Measurements from ENCODE around the gene ZNF724.
"Not testable (repeated sequence)": the region's sequence is repeated elsewhere in the genome, so short reads cannot be mapped to it uniquely, and the experiment has no call there.

Gene ZNF724

DNA sequence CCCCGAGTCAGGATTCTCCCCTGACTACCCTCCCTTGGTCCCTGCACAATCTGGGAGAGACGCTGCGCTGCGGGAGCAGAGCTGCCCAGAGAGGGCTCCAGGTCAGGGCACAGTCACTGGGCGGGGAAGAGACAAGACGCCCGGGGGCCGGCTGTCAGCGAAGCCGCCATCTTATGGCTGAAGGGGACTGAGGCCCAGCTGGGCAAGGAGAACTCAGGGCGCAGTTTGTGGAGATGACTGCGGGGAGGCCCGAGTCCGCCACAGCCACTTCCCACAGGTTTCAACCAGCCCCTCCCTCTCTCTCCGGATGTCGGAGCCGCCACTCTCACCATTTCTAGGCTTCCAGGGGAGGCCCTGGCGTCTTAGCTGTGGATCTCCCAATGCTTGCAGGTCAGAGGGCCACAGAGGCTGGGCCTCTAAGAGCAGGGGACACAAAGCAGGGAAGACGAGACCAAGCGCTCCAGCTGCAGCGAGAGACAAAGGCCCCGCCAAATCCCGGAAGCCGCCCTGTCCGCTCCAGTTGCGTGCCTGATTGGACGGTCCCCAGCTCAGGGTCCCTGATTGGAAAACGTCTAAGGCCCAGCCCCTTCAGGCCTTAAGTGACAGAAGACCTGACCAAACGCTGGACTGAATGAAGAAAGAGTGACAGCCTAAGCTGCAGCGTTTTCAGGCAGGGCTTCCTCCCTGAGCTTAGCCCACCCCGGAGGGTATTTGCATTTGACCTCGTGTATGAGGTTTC is at the start of gene ZNF724:
Gene ZNF724, minus strand, starts transcription at position 484 of the 739 bp plus-strand sequence. Its CDS starts 152 bp downstream, at position 332.
- peak; percentile 97 for DNase-seq

DNA sequence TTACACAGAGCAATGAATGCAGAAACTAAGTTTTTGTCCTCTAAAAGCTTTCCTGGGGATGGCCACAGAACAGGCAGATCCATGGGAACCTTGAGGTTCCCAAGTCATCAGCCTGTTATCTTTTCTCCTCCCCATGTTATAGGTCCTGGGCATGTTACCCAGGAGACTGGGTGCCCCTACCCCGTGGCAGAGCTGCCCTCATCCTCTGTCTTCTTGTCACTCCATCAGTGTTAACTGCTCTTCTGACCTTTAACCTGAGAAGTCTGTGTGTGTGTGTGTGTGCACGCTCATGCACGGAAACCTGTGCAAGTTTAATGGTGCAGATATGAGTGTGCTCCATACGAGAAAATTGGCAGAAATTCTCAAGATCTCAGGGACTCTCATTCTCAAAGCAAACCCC is 43.9 kb upstream of the ZNF724 start:
- DNase-seq, result no peak

DNA sequence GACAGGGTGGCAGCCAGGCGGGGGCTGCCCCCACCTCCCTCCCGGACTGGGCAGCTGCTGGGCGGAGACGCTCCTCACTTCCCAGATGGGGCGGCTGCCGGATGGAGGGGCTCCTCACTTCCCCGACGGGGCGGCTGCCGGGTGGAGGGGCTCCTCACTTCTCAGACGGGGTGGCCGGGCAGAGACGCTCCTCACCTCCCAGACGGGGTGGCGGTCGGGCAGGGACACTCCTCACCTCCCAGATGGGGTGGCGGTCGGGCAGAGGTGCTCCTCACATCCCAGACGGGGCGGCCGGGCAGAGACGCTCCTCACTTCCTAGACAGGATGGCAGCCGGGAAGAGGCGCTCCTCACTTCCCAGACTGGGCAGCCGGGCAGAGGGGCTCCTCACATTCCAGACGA is 39.8 kb upstream of the ZNF724 start:
- not testable (repeated sequence) for DNase-seq

DNA sequence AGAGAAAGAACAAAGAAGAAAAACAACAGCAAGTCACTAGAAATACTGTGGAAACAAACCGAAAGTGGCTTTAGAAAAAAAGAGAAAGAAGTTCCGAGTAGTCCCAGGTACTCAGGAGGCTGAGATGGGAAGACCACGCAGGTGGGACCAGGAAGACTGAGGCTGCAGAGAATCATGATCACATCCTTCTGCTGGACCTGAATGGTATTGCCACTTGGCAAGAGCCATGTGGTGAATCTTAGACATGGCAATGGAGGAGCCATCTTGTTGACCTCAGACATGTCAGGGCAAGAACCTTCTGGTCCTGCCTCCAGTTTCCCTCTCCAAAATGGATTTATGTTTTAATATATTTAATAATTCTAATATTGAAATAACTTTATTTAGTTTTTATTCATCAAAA is 37.4 kb upstream of the ZNF724 start:
- no peak for DNase-seq

DNA sequence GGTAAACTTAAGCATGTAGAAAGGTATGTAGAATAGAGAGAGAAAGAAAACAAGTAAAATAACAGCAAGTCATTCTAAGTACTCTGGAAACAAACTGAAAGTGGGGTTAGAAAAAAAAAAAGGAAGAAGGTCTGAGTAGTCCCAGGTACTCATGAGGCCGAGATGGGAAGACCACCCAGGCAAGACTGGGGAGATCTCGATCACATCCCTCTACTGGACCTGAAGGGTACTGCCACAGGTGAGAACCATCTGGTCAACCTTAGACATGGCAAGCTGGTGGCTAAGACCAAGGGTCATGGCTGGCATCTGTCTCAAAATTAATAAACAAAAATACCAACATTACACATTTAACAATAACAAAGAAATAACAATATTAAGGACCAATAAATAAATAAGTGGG is 36.3 kb upstream of the ZNF724 start:
- DNase-seq, result no peak

DNA sequence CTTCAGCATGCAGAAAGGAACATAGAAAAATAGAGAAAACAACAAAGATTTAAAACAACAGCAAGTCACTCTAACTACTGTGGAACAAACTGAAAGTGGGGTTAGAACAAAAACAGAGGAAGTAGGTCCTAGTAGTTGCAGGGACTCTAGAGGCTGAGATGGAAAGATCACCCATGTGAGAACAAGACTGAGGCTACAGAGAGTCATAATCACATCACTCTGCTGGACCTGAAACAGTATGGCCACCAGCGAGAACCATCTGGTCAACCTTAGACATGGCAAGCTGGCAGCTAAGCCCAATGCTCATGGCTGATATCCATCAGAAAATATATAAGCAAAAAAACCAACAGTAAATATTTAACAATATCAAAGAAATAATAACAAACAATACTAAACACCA is 35.8 kb upstream of the ZNF724 start:
- DNase-seq, result no peak

DNA sequence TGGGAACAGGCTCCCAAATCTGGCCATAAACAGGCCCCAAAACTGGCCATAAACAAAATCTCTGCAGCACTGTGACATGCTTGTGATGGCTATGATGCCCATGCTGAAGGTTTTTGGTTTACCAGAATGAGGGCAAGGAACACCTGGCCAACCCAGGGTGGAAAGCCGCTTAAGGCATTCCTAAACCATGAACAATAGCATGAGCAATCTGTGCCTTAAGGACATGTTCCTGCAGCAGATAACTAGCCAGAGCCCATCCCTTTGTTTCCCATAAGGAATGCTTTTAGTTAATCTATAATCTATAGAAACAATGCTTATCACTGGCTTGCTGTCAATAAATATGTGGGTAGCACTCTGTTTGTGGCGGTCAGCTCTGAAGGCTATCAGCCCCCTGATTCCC is 35.1 kb upstream of the ZNF724 start:
- DNase-seq, result not testable (repeated sequence)

DNA sequence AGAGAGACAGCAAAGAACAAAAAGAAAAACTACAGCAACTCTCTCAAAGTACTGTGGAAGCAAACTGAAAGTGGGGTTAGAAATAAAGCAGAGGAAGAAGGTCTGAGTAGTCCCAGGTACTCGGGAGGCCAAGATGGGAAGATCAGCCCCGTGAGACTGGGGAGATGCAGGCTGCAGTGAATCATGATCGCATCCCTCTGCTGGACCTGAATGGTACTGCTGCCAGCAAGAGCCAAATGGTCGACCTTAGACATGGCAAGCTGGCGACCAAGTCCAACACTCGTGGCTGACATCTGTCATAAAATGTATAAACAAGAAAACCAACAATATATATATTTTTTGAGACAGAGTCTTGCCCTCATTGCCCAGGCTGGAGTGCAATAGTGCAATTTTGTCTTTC is 33.7 kb upstream of the ZNF724 start:
- DNase-seq, result no peak

DNA sequence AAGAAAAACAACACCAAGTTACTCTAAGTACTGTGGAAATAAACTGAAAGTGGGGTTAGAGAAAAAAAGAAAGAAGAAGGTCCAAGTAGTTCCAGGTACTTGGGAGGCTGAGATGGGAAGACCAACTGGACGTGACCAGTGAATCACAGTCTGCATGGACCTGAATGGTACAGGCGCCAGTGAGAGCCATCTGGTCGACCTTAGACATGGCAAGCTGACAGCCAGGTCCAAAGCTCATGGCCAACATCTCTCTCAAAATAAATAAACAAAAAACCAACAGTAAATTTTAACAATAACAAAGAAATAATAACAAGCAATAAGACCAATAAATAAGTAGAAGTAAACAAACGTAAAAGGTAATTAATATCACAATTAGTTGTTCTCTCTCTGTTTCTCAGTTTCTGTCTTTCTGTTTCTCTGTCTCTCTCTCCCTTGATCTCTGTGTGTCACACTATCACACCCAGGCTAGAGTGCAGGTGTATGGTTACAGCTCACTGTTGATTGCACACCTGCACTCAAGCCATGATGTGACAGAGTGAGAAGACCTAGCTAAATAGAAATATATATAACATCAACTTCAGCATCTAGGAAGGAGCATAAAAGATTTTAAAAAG is 31.6 kb upstream of the ZNF724 start:
- DNase-seq, result no peak

DNA sequence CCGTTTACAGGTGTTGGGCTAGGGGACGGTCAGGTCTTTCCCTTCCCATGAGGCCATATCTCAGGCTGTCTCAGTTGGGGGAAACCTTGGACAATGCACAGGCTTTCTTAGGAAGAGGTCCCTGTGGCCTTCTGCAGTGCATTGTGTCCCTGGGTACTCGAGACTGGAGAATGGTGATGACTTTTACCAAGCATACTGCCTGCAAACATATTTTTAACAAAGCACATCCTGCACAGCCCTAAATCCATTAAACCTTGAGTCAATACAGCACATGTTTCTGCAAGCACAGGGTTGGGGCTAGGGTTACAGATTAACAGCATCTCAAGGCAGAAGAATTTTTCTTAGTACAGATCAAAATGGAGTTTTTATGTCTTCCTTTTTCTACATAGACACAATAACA is 27.9 kb upstream of the ZNF724 start:
- not testable (repeated sequence) for DNase-seq

DNA sequence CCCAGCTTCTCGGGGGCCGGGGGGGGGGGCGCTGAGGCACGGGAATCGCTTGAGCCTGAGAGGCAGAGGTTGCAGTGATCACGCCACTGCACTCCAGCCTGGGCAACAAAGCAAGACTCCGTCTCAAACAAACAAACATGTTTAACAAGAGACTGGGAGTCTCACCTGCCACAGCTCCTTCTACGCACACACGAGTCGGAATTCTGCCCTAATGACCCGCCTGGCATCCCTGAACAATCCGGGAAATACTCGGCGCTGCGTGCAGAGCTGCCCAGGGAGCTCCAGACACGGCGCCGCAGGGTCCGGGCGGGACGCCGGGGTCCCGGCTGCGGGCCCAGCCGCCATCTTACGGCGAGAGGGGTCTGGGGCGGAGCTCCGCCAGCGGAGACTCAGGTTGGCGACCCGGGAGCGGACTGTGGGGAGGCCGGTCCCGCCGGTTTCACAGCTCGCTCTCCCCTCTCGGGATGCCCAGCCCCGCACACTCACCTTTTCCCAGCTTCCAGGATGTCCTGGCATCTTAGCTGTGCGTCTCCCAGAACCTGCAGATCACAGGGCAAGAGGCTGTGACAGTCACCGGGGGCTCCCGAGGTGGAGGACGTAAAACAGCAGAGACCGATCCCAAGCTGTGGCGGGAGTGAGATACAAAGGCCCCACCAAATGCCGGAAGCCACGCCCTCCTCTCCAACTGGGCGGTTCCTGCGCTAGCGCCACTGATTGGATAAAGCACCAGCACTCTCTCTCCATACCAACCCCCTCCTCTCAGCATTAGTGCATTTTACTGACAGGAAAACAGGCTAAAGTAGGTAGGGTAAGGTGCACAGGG is 23.6 kb upstream of the ZNF724 start:
- peak; percentile 84 for DNase-seq

DNA sequence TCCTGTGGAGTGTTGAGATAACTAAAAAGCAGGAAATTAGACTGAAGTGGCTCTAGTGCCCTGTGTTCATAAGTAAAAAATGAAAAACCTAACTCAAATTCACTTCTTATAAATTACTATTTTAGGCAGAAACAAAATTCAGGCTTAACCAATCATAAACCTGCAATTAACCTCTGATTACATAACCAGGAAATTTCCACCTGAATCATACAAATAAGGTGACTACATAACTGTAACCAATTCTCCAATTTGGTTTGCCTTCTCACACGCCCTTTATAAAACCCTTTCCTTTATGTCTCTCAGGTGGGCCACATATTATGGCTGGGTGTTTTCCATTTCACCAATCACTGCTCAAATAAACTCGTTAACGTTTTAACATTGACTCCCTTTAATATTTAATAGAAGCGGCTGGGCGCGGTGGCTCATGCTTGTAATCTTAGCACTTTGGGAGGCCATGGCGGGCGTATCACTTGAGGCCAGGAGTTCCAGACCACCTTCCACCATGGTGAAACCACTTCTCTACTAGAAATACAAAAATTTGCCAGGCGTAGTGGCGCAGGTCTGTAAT is 22.9 kb upstream of the ZNF724 start:
- no peak for DNase-seq

DNA sequence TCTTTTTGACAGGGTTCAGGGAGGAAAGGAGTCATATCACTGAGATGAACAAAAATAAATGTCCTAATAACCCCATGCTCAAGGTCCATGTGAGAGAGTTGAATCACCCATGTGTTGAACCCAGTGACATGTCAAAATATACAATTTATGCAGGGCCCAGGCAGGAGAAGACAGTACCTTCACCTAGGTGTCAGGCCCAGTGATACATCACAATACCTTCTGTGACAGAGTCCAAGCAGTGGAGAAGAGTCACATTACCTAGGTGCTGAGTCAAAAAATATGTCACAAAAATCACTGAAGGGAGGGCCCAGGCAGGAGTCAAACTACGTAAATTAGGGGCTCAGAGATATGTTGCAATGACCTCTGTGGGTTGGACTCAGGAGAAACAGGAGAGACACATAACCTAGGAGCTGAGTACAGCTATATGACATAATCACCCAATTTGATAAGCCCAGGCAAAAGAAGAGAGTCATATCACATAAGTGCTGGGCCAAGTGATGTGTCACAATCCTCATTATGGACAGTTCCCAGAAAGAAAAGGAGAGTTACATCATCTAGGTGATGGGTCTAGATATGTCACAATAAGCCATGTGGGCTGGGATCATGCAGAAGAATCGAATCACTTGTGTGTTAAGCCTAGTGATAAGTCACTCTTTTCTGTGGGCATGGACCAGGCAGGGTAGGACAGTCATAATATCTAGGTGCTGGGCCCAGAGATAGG is 13.8 kb upstream of the ZNF724 start:
- no peak for DNase-seq

DNA sequence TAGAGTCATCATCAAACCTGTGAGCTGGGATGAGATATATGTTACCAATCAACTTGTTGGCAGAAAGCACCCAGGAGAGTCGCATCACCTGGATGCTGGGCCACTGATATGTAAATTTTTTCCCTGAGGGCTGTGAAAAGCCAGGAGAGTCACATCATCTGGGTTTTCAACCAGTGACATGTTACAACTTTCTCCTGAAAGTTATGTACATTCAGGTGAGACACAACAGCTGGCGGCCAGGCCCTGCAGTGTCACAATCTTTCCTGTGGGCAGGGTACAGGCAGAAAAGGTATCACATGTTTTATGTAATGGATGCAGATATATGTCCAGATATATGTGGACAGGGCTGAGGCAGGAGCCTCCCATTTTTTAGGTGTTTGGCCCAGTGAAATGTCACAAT is 13.2 kb upstream of the ZNF724 start:
- DNase-seq, result no peak

DNA sequence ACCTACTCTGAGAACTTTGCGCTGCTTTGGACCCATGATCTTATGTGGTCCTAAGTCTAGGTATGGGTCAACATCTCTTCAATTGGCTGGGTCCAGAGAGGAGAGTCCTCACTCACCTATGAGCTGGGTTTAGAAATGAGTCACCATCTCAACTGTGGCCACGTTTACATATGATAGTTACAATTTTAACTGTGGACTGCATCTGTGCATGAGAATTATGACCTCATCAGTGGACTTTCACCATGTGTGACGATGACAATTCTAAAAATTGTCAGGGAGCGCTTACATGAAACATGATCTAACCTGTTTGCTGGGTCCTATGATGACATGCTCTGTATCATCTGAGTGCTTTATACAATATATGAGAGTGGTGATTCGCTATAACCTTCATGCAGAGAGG is 12.7 kb upstream of the ZNF724 start:
- no peak for DNase-seq

DNA sequence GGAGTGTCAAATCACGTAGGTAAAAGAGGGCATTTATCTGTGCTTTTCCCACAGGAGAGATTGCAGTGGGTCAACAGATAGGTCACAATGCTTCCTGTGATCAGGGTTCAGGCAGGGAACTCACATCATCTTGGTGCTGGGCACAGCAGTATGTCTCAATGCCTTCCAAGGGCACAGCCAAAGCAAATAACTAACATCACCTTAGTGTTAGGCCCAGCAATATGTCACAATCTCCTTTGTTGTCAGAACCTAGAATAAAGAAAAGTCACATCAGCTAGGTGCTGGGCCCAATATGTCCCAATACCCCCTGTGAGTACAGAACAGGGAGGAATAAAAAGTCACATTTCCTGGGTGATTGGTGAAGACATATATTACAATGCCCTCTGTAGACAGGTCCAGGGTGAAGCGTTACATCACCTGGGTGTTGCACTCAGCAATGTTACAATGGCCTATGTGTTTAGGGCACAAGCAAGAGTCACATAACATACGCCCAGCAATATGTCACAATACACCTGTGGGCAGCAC is 11.4 kb upstream of the ZNF724 start:
- DNase-seq, result no peak

DNA sequence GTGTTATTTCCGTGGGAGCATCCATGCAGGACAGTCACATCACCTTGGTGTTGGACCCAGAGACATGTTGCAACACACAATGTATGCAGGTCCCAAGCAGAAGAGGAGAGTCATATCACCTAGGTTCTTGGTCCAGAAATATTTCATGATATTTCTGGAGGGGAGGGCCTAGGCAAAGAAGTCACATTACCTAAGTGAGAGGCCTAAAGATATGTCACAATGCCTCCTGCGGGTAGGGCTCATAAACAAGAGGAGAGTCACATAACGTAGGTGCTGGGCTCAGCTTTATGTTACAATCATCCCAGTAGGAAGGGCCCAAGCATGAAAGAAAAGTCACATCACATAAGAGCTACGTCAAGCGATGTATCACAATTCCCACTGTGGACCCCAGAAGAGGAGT is 10.8 kb upstream of the ZNF724 start:
- DNase-seq, result no peak

DNA sequence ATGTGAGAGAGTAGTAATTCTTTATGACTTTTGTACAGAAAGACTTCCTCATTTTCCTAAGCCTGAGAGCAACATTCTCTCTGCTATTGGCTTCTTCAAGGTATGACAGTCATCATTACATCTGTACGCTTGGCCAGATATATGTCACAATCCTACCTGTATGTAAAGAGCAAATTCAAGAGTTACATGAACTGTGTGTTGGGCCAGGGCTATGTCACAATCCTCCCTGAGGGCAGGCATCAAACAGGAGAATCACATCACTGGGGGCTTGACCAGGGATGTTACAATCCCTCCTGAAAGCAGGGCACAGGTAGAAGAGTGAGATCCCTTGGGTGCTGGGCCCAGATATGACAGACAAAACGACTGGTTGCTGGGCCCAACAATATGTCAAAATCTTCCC is 9.8 kb upstream of the ZNF724 start:
- no peak for DNase-seq

DNA sequence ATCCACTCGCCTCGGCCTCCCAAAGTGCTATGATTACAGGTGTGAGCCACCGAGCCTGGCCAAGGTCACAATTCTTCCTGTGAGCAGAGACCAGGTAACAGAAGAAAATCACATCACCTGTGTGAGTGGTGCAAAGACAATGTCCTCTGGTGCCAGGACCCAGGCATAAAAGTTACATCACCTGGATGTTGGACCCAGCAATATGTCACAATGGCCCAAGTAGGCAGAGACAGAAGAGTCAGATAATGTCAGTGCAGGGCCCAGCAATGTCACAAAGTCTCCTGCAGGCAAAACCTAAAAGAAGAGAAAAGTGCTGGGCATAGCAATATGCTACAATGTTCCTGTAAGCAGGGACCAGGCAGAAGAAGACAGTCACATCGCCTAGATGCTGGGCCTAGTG is 5.5 kb upstream of the ZNF724 start:
- DNase-seq, result no peak

DNA sequence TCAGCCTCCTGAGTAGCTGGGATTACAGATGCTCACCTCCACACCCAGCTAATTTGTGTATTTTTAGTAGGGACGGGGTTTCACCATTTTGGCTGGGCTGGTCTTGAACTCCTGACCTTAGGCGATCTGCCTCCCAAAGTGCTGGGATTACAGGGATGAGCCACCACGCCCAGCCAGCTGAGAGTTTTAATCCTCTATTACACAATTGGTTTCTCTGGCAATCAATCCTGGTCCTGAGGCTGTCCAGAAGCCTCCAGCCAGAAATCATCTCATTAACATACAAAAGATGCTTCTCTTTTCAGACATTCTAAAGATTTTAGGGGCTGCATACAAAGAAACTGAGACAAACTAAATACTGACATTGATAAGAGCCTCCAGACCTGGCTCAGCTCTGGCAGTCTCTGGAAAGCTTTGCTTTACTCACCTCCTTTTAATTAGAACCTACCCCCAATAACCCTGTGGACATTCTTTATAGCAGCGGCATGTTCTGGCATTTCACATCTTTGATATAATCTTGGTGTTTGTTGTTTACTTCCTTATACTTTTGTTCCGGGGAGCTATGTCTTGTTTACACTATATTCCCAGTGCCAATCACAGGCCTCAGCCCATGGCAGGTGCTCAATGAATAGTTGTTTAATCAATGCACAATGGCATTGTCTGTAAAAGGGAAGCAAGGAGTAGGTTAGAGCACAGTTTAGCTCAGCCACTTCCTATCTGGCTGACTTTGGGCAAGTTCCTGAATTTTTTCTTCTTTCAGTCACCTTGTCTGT is 4.1 kb upstream of the ZNF724 start:
- no peak for DNase-seq

DNA sequence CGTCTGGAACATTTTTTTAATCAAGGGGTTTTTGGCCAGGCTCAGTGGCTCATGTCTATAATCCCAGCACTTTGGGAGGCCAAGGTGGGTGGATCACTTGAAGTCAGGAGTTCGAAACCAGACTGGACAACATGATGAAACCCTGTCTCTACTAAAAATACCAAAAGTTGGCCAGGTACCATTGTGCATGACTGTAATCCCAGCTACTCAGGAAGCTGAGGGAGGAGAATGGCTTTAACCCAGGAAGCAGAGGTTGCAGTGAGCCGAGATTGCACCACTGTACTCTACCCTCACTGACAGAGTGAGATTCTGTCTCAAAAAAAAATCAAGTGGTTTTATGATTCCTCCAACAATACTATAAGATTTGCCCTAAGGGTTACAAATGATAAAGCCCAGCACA is 3.1 kb upstream of the ZNF724 start:
- DNase-seq, result not testable (repeated sequence)

DNA sequence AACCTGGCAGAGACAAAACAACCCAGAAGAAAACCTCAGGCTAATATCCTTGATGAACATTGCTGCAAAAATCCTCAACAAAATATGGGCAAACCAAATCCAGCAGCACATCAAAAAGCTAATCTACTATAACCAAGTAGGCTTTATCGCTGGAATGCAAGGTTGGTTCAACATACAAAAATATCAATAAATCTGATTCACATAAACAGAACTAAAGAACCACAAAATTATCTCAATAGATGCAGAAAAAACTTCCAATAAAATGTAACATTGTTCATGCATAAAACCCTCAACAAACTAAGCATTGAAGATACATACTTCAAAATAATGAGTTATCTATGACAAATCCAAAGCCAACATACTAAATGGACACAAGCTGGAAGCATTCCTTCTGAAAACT is 8.8 kb downstream of the ZNF724 start:
- no peak for DNase-seq

Data from fibroblast of upper back skin (primary cell).